Measurements from ENCODE around the gene TRAF3IP1.

- TF ChIP-seq, protein P1, sequence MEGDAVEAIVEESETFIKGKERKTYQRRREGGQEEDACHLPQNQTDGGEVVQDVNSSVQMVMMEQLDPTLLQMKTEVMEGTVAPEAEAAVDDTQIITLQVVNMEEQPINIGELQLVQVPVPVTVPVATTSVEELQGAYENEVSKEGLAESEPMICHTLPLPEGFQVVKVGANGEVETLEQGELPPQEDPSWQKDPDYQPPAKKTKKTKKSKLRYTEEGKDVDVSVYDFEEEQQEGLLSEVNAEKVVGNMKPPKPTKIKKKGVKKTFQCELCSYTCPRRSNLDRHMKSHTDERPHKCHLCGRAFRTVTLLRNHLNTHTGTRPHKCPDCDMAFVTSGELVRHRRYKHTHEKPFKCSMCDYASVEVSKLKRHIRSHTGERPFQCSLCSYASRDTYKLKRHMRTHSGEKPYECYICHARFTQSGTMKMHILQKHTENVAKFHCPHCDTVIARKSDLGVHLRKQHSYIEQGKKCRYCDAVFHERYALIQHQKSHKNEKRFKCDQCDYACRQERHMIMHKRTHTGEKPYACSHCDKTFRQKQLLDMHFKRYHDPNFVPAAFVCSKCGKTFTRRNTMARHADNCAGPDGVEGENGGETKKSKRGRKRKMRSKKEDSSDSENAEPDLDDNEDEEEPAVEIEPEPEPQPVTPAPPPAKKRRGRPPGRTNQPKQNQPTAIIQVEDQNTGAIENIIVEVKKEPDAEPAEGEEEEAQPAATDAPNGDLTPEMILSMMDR (IDR thresholded peaks at IDR 0.05) = no peak
- TF ChIP-seq POLR2AphosphoS5 (IDR thresholded peaks at IDR 0.05) = no peak
- no peak for TF ChIP-seq EP300 (IDR thresholded peaks at IDR 0.05)
- no peak for TF ChIP-seq POLR2A (IDR thresholded peaks at IDR 0.05)
Observed at GRCh38 chr2:238271061-238271554, 49.2 kb upstream of the TRAF3IP1 start.
